Measurements from ENCODE around the gene CYP24A1. TPM values are rescaled to one million over a fixed set of nuclear protein-coding genes. Genes with fewer than 3 reads are reported as not detected.

Gene CYP24A1
- total and polyA plus RNA-seq, 2 of the 13 experiments (the other 11 are each of a cell fraction or from before 2014, with no cell fraction given) = 9.4 to 32.7 TPM

DNA sequence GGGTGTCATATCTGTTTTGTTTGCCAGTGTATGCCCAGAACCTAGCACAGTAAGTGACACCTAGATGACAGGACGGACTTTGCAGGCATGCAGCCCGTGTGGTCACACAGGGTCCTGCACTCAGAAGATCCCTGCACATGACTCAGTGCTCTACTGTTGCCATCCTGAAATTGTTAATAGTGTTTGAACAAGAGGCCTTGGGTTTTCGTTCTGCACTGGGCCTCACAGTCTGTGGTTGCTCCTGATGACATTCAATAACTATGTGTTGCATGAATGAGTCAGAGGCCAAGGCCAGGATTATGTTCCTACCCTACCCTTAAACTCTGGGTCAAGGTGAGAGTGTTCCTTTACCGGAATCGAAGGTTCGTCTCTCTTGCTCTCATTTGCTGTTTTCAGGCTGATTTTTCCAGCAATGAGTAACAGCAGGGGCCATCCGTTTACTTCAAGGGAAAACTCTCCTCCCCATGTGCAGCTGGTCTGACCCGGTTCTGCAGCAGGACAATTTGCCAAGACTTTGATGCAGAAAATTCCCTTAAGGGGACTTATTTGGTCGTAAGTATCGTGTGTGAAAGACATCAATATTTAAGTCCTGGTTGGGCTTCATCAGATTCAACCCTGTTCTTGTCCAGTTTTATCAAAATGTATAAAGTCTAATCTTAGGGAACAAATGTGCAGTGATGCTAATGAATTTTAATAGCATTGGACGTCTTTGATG, 21.1 kb upstream of the CYP24A1 start (continued):
- TF ChIP-seq, protein P1, sequence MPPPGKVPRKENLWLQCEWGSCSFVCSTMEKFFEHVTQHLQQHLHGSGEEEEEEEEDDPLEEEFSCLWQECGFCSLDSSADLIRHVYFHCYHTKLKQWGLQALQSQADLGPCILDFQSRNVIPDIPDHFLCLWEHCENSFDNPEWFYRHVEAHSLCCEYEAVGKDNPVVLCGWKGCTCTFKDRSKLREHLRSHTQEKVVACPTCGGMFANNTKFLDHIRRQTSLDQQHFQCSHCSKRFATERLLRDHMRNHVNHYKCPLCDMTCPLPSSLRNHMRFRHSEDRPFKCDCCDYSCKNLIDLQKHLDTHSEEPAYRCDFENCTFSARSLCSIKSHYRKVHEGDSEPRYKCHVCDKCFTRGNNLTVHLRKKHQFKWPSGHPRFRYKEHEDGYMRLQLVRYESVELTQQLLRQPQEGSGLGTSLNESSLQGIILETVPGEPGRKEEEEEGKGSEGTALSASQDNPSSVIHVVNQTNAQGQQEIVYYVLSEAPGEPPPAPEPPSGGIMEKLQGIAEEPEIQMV (CRISPR knock-in tag; IDR thresholded peaks at IDR 0.05; ENCODE audit: low read depth) = peak; percentile 54; the same call in 1 of the 2 replicates
- peak; percentile 88 for TF ChIP-seq PHF5A (CRISPR knock-in tag; IDR thresholded peaks at IDR 0.05; ENCODE audit: low read depth, unreplicated experiment)
- TF ChIP-seq, protein P2, sequence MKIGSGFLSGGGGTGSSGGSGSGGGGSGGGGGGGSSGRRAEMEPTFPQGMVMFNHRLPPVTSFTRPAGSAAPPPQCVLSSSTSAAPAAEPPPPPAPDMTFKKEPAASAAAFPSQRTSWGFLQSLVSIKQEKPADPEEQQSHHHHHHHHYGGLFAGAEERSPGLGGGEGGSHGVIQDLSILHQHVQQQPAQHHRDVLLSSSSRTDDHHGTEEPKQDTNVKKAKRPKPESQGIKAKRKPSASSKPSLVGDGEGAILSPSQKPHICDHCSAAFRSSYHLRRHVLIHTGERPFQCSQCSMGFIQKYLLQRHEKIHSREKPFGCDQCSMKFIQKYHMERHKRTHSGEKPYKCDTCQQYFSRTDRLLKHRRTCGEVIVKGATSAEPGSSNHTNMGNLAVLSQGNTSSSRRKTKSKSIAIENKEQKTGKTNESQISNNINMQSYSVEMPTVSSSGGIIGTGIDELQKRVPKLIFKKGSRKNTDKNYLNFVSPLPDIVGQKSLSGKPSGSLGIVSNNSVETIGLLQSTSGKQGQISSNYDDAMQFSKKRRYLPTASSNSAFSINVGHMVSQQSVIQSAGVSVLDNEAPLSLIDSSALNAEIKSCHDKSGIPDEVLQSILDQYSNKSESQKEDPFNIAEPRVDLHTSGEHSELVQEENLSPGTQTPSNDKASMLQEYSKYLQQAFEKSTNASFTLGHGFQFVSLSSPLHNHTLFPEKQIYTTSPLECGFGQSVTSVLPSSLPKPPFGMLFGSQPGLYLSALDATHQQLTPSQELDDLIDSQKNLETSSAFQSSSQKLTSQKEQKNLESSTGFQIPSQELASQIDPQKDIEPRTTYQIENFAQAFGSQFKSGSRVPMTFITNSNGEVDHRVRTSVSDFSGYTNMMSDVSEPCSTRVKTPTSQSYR (CRISPR knock-in tag; IDR thresholded peaks at IDR 0.05; ENCODE audit: borderline replicate concordance) = peak; percentile 79; the same call in 1 of the 2 replicates
- peak; percentile 82 for TF ChIP-seq KLF6 (CRISPR knock-in tag; IDR thresholded peaks at IDR 0.05)
- TF ChIP-seq, protein P3, sequence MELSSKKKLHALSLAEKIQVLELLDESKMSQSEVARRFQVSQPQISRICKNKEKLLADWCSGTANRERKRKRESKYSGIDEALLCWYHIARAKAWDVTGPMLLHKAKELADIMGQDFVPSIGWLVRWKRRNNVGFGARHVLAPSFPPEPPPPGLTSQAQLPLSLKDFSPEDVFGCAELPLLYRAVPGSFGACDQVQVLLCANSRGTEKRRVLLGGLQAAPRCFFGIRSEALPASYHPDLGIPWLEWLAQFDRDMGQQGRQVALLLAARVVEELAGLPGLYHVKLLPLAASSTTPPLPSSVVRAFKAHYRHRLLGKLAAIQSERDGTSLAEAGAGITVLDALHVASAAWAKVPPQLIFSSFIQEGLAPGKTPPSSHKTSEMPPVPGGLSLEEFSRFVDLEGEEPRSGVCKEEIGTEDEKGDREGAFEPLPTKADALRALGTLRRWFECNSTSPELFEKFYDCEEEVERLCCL (CRISPR knock-in tag; IDR thresholded peaks at IDR 0.05; ENCODE audit: borderline replicate concordance) = peak; percentile 81; the same call in 1 of the 2 replicates
- peak; percentile 97 for TF ChIP-seq ERF (CRISPR knock-in tag; IDR thresholded peaks at IDR 0.05)
- TF ChIP-seq, protein P4, sequence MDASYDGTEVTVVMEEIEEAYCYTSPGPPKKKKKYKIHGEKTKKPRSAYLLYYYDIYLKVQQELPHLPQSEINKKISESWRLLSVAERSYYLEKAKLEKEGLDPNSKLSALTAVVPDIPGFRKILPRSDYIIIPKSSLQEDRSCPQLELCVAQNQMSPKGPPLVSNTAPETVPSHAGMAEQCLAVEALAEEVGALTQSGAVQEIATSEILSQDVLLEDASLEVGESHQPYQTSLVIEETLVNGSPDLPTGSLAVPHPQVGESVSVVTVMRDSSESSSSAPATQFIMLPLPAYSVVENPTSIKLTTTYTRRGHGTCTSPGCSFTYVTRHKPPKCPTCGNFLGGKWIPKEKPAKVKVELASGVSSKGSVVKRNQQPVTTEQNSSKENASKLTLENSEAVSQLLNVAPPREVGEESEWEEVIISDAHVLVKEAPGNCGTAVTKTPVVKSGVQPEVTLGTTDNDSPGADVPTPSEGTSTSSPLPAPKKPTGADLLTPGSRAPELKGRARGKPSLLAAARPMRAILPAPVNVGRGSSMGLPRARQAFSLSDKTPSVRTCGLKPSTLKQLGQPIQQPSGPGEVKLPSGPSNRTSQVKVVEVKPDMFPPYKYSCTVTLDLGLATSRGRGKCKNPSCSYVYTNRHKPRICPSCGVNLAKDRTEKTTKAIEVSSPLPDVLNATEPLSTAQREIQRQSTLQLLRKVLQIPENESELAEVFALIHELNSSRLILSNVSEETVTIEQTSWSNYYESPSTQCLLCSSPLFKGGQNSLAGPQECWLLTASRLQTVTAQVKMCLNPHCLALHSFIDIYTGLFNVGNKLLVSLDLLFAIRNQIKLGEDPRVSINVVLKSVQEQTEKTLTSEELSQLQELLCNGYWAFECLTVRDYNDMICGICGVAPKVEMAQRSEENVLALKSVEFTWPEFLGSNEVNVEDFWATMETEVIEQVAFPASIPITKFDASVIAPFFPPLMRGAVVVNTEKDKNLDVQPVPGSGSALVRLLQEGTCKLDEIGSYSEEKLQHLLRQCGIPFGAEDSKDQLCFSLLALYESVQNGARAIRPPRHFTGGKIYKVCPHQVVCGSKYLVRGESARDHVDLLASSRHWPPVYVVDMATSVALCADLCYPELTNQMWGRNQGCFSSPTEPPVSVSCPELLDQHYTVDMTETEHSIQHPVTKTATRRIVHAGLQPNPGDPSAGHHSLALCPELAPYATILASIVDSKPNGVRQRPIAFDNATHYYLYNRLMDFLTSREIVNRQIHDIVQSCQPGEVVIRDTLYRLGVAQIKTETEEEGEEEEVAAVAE (CRISPR knock-in tag; IDR thresholded peaks at IDR 0.05; ENCODE audit: borderline replicate concordance) = peak; percentile 95
- TF ChIP-seq NR2F6 (IDR thresholded peaks at IDR 0.05) = peak; percentile 99
- peak; percentile 100 for TF ChIP-seq NR2F6 (CRISPR knock-in tag; IDR thresholded peaks at IDR 0.05)
- peak; percentile 100 for TF ChIP-seq RXRB (CRISPR knock-in tag; IDR thresholded peaks at IDR 0.05; ENCODE audit: borderline replicate concordance)
- TF ChIP-seq NONO (IDR thresholded peaks at IDR 0.05) = no peak
- no peak for TF ChIP-seq NONO (CRISPR knock-in tag; conservative IDR thresholded peaks at IDR 0.05)
- TF ChIP-seq GLI4 (CRISPR knock-in tag; IDR thresholded peaks at IDR 0.05; ENCODE audit: borderline replicate concordance) = no peak
- peak; percentile 58; the same call in 1 of the 2 replicates for TF ChIP-seq ZNF143 (CRISPR knock-in tag; IDR thresholded peaks at IDR 0.05)
- peak; percentile 91 for TF ChIP-seq PPARG (CRISPR knock-in tag; conservative IDR thresholded peaks at IDR 0.05)
- TF ChIP-seq STAT5B (CRISPR knock-in tag; IDR thresholded peaks at IDR 0.05) = peak; percentile 97
- TF ChIP-seq RARG (CRISPR knock-in tag; IDR thresholded peaks at IDR 0.05; ENCODE audit: low read depth) = no peak
- peak; percentile 63 for TF ChIP-seq CREB1 (IDR thresholded peaks at IDR 0.05)
- TF ChIP-seq CREB1 (CRISPR knock-in tag; IDR thresholded peaks at IDR 0.05) = peak; percentile 87
